OCI-LY1 (cell line): ENCODE data around the gene HIVEP1.

Source experiments
- H2AFZ ChIP-seq: fragments of 200-600 bp; sonication (generic), shearing (Covaris generic); 2 replicates; pipeline ENCODE4 v1.6.0; 2014; ENCODE audit warnings: antibody characterized with exemption, mild to moderate bottlenecking, low read length
- H3F3A ChIP-seq: fragments of 200-600 bp; sonication (generic), shearing (Covaris generic); 2 replicates; pipeline ENCODE4 v1.6.0; 2014; ENCODE audit warnings: mild to moderate bottlenecking, antibody characterized with exemption, low read length, moderate library complexity; ENCODE audit not compliant: insufficient read depth
- H3K27ac ChIP-seq: fragments of 200-600 bp; sonication (generic); 2 replicates; pipeline ENCODE4 v1.5.1; 2014; ENCODE audit warnings: low read length, mixed run types, mild to moderate bottlenecking, low read depth; ENCODE audit not compliant: poor library complexity, severe bottlenecking
- H3K27me3 ChIP-seq: fragments of 200-600 bp; sonication (generic); 2 replicates; pipeline ENCODE4 v1.6.0; 2014; ENCODE audit warnings: antibody characterized with exemption, mild to moderate bottlenecking, low read length, moderate library complexity; ENCODE audit not compliant: insufficient read depth
- H3K36me3 ChIP-seq: fragments of 200-600 bp; sonication (generic); 2 replicates; pipeline ENCODE4 v1.6.1; 2014; ENCODE audit warnings: mild to moderate bottlenecking, antibody characterized with exemption, low read length, moderate library complexity, mixed read lengths; ENCODE audit not compliant: insufficient read depth
- H3K4me1 ChIP-seq: fragments of 200-600 bp; sonication (generic); 2 replicates; pipeline ENCODE4 v1.5.1; 2014; ENCODE audit warnings: mild to moderate bottlenecking, low read length, moderate library complexity; ENCODE audit not compliant: insufficient read depth, severe bottlenecking
- H3K4me2 ChIP-seq: fragments of 200-600 bp; sonication (generic), shearing (Covaris generic); 2 replicates; pipeline ENCODE4 v1.6.1; 2014; ENCODE audit warnings: low read length
- H3K4me3 ChIP-seq: fragments of 200-600 bp; sonication (generic); 2 replicates; pipeline ENCODE4 v1.5.1; 2014; ENCODE audit warnings: low read length, low read depth, mild to moderate bottlenecking, mixed read lengths; ENCODE audit not compliant: poor library complexity, severe bottlenecking
- H3K79me2 ChIP-seq: fragments of 200-600 bp; shearing (Covaris generic); 2 replicates; pipeline ENCODE4 v1.6.1; 2016; ENCODE audit warnings: mixed run types, low read length, mixed read lengths; ENCODE audit not compliant: insufficient read depth
- H3K9ac ChIP-seq: fragments of 200-600 bp; sonication (generic), shearing (Covaris generic); 2 replicates; pipeline ENCODE4 v1.6.1; 2014; ENCODE audit warnings: mild to moderate bottlenecking, low read length, mixed read lengths
- H3K9me2 ChIP-seq: fragments of 200-600 bp; sonication (generic), shearing (Covaris generic); 2 replicates; pipeline ENCODE4 v1.6.1; 2014; ENCODE audit warnings: low read depth, mild to moderate bottlenecking, low read length, mixed read lengths
- H3K9me3 ChIP-seq: fragments of 200-600 bp; shearing (Covaris generic); 2 replicates; pipeline ENCODE4 v1.6.1; 2014; ENCODE audit warnings: low read length, mixed read lengths
- H4K20me1 ChIP-seq: fragments of 200-600 bp; sonication (generic), shearing (Covaris generic); 2 replicates; pipeline ENCODE4 v1.6.0; 2016; ENCODE audit warnings: mild to moderate bottlenecking, low read length; ENCODE audit not compliant: insufficient read depth
- CTCF ChIP-seq: fragments of 200-600 bp; sonication (generic), shearing (Covaris generic); IDR thresholded peaks from 2 replicates; pipeline ENCODE4 v1.5.1; 2017; ENCODE audit warnings: mild to moderate bottlenecking, antibody characterized with exemption, low read length, moderate library complexity, mixed read lengths
- EZH2 ChIP-seq: fragments of 200-600 bp; sonication (generic), shearing (Covaris generic); IDR thresholded peaks from 2 replicates; pipeline ENCODE4 v1.8.0; 2017; ENCODE audit warnings: borderline replicate concordance, mixed run types, mild to moderate bottlenecking, antibody characterized with exemption, low read length, moderate library complexity, mixed read lengths

HIVEP1 gene

GRCh38 chr6:11994875-11995461, 17.1 kb upstream of the HIVEP1 start:
- Histone ChIP-seq H3K4me3 (no peak overlapping the region), H3K9me2 (no peaks in the 10 kb centered on the region), H3K27me3 (no peaks in the 10 kb centered on the region), H3K4me1 (no peaks in the 10 kb centered on the region), H3K4me2 (no peak overlapping the region), H3K9ac (no peak overlapping the region), H2AFZ (no peak overlapping the region), H3K79me2 (no peaks in the 10 kb centered on the region), H3K9me3 (no peaks in the 10 kb centered on the region), H4K20me1 (no peaks in the 10 kb centered on the region), H3F3A (no peaks in the 10 kb centered on the region), H3K27ac (no peak overlapping the region), H3K36me3 (no peaks in the 10 kb centered on the region)
- no peak for TF ChIP-seq CTCF
- TF ChIP-seq EZH2, result no peak

- Histone ChIP-seq H3K4me3 (no peak overlapping the region), H3K4me2 (no peak overlapping the region), H3F3A (no peaks in the 10 kb centered on the region), H3K9ac (no peak overlapping the region), H3K79me2 (no peaks in the 10 kb centered on the region), H4K20me1 (no peaks in the 10 kb centered on the region), H3K4me1 (no peaks in the 10 kb centered on the region), H3K36me3 (no peaks in the 10 kb centered on the region), H3K27me3 (no peaks in the 10 kb centered on the region), H3K9me2 (no peaks in the 10 kb centered on the region), H3K27ac (no peak overlapping the region), H3K9me3 (no peaks in the 10 kb centered on the region), H2AFZ (no peak overlapping the region)
- no peak for TF ChIP-seq EZH2
- TF ChIP-seq CTCF, result no peak
These were observed 15.4 kb upstream of the HIVEP1 start for GRCh38 chr6:11996751-11997150.

GRCh38 chr6:11999246-11999645, 12.9 kb upstream of the HIVEP1 start:
- H3K9ac ChIP-seq, result no peak overlapping the region
- H3K79me2 ChIP-seq, result no peaks in the 10 kb centered on the region
- H3K4me3 ChIP-seq, result no peak overlapping the region
- H4K20me1 ChIP-seq, result no peaks in the 10 kb centered on the region
- H3K27ac ChIP-seq, result no peak overlapping the region
- H3K27me3 ChIP-seq, result no peaks in the 10 kb centered on the region
- no peaks in the 10 kb centered on the region for H3K4me1 ChIP-seq
- no peak overlapping the region for H2AFZ ChIP-seq
- no peaks in the 10 kb centered on the region for H3F3A ChIP-seq
- no peak overlapping the region for H3K4me2 ChIP-seq
- H3K9me2 ChIP-seq, result no peaks in the 10 kb centered on the region
- H3K9me3 ChIP-seq, result no peaks in the 10 kb centered on the region
- TF ChIP-seq EZH2, result no peak
- TF ChIP-seq CTCF, result no peak
- H3K36me3 ChIP-seq, result no peaks in the 10 kb centered on the region
